ENCODE results near the gene TMEM132A.

DNA sequence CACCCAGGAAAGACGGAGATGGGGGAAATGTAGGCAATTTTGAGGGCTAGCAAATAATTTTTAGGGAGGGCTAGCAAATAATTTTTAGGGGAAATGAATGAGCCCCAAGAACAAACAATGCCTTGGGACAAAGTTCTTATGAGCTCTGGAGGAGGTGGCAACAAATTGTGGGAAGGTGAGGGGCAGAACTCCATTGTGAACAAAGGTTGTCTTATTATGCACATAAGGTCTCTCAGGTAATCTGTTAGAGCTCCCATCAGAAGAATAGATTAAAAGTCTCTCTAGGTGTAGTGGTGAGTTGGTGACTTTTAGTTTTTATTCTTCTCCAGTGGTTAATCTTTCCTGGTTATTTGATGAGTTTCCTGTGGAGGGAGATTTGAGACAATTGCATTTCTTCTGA lies 15.5 kb upstream of the TMEM132A start:
- TF ChIP-seq POLR2A (IDR thresholded peaks at IDR 0.05; ENCODE audit: low read depth, low read length), result no peak
- TF ChIP-seq POLR2AphosphoS5 (IDR thresholded peaks at IDR 0.05; ENCODE audit: low read depth, low read length), result no peak

All from GM12891 (cell line).